Measurements from ENCODE around the gene ALK. TPM values are rescaled to one million over a fixed set of nuclear protein-coding genes. Genes with fewer than 3 reads are reported as not detected.

The ALK gene
- total RNA-seq, 1 experiment from 2014 or later, result not detected

- Histone ChIP-seq H3K23ac (ENCODE audit: insufficient read length, low read depth, low read length) (no peak overlapping the region), H3K27ac (ENCODE audit: insufficient read length, low read depth, low read length) (no peak overlapping the region), H3K4ac (ENCODE audit: low read depth, low read length) (no peak overlapping the region), H4K8ac (replicated peaks; ENCODE audit: insufficient read length, low read depth, low read length) (no peak overlapping the region), H2BK5ac (ENCODE audit: insufficient read length, low read length) (no peak overlapping the region), H2AK5ac (ENCODE audit: insufficient read length, low read length) (no peak overlapping the region), H4K91ac (ENCODE audit: insufficient read length, low read depth, low read length) (no peak overlapping the region), H2AFZ (ENCODE audit: low read length) (no peak overlapping the region), H3T11ph (ENCODE audit: low read length) (no peak overlapping the region), H3K79me1 (ENCODE audit: insufficient read depth, low read depth, low read length, poor library complexity, severe bottlenecking) (no peaks in the 10 kb centered on the region), H3K4me2 (ENCODE audit: insufficient read depth, insufficient read length, low read length) (no peak overlapping the region), H3K9me3 (ENCODE audit: control insufficient read depth, low read depth, low read length) (no peaks in the 10 kb centered on the region), H3K9ac (ENCODE audit: extremely low read depth, insufficient read length, low read length) (no peak overlapping the region), H2BK12ac (ENCODE audit: insufficient read length, low read depth, low read length) (no peak overlapping the region), H3K14ac (ENCODE audit: insufficient read depth, low read length) (no peak overlapping the region), H3K18ac (ENCODE audit: insufficient read length, low read depth, low read length) (no peak overlapping the region), H3K4me1 (ENCODE audit: insufficient read depth, low read length) (no peaks in the 10 kb centered on the region), H3K56ac (ENCODE audit: insufficient read length, low read depth, low read length) (no peak overlapping the region), H4K20me1 (ENCODE audit: control insufficient read depth, insufficient read depth, insufficient read length) (no peaks in the 10 kb centered on the region), H3K27me3 (ENCODE audit: insufficient read depth, low read length) (no peaks in the 10 kb centered on the region), H3K79me2 (ENCODE audit: insufficient read depth, low read length) (no peaks in the 10 kb centered on the region), H2BK120ac (ENCODE audit: low read depth, low read length, poor library complexity, severe bottlenecking) (no peak overlapping the region), H4K5ac (ENCODE audit: insufficient read length, low read depth, low read length) (no peak overlapping the region), H2BK15ac (ENCODE audit: low read depth, low read length) (no peak overlapping the region), H2BK20ac (ENCODE audit: low read depth, low read length, poor library complexity, severe bottlenecking) (no peak overlapping the region), H3K23me2 (ENCODE audit: insufficient read length, low read depth, low read length, poor library complexity, severe bottlenecking) (no peaks in the 10 kb centered on the region)
- TF ChIP-seq CTCF (conservative IDR thresholded peaks at IDR 0.05), result no peak
- no CpG with 5 or more reads among the region's 3 CpGs for WGBS (ENCODE audit: extremely low coverage, insufficient read length, low lambda C conversion rate)
- Mint-ChIP-seq H3K27ac (peak overlapping the region in 1 of 3 experiments; percentile 65; a peak in 1 of 7 replicates), H3K36me3 (ENCODE audit: insufficient read depth in 1 of 3, low read depth in 3 of 3) (no peaks in the 10 kb centered on the region), H3K4me3 (no peak overlapping the region), H3K9me3 (no peaks in the 10 kb centered on the region), H3K27me3 (ENCODE audit: low read depth) (no peaks in the 10 kb centered on the region; the same call in none of the 2 replicates), H3K4me1 (0 out of 4 replicates have a peak, but pooled peaks cover 0 to 3% of the 10 kb centered on the region in 2 experiments)
- DNase-seq, result no peak
These were observed 668.4 kb downstream of the ALK start for GRCh38 chr2:29253026-29253425.
